ENCODE data around the gene DOCK7.
"Not testable (repeated sequence)": the region's sequence is repeated elsewhere in the genome, so short reads cannot be mapped to it uniquely, and the experiment has no call there.

The DOCK7 gene

GRCh38 chr1:62601457-62601856 is 86.7 kb downstream of the DOCK7 start:
- DNase-seq = no peak

- DNase-seq = no peak
Observed at GRCh38 chr1:62599044-62599443, 89.1 kb downstream of the DOCK7 start.

DNA sequence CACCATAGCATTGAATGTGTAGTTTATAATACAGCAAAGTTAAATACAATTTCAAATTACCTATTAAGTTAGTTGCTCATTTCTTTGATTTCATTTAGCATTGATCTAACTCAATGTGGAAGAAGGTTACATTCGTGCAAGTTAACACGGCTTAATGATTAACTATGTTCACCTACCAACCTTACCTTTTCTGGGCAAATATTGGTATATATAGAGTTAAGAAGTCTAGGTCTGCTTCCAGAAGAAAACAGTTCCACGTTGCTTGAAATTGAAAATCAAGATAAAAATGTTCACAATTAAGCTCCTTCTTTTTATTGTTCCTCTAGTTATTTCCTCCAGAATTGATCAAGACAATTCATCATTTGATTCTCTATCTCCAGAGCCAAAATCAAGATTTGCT is 90.9 kb downstream of the DOCK7 start, which contains the start of gene ANGPTL3:
Gene ANGPTL3 (plus strand): TSS at position 240 of the 400 bp plus-strand sequence. CDS start 47 bp downstream, at position 287.
- DNase-seq = no peak

DNA sequence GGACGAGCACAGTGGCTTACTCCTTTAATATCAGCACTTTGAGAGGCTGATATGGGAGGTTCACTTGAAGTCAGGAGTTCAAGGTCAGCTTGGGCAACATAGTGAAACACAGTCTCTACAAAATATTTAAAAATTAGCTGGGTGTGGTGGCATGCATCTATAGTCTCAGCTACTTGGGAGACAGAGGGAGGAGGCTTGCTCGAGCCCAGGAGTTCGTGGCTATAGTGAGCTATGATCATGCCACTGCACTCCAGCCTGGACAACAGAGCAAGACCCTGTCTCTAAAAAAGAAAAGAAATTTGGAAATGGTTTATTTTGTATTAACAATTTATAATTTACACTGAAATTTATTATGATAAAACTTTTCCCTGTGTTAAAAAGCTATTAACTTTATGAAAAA is 92.5 kb downstream of the DOCK7 start:
- no peak for DNase-seq

DNA sequence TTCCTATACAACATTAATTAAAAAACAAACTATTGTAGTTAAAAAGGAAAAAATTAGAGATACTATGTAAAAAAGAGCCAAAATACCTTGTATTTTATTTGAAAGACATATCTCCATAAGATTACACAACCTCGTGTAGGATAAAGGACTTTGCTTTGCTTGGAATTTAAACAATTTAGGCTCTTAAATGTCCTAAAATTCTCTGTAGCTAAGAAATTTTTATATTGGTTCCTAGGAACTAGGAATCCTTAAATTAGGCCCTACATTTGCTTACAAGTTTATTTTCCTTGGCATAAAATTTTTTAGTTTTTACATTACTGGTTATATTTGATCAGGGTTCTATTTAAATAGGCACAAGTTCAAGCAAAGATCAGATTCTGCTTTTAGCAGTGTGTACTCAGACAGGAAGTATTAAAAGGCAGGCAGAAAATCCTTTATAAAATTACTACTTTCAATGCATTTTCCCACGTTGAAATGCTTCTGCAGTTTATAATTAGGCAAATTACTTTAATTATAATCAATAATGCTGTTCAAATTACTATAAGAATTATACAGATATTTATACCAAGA is 94.3 kb downstream of the DOCK7 start:
- no peak for DNase-seq

DNA sequence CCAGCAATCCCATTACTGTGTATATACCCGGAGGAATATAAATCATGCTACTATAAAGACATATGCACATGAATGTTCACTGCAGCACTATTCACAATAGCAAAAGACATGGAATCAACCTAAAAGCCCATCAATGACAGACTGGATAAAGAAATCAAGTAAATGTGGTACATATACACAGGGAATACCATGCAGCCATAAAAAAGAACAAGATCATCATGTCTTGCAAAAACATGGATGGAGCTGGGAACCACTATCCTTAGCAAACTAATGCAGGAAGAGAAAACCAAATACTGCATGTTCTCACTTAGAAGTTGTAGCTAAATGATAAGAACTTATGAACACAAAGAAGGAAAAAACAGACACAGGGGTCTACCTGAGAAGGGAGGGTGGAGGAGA is 97.2 kb downstream of the DOCK7 start:
- no peak for DNase-seq

GRCh38 chr1:62590255-62590969 is 97.8 kb downstream of the DOCK7 start:
- no peak for DNase-seq

GRCh38 chr1:62589321-62589720 is 98.9 kb downstream of the DOCK7 start:
- no peak for DNase-seq

DNA sequence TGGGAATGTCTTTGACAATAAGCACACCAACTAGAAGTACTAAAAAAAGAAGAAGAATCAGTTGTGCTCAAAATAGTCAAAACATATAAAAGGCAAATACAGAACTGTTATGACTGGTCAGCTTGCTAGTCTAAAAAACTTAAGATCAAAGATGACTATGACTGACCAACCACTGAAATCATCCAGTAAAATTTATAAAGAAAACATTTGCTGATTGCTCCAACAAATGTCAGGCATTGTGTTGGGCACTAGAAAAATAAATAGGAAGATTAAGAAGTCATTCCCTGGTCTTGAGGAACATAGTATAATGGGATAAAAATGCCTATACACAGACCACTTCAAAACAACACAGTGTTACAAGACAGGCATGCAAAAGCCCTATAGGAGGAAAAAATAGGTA is 100.2 kb downstream of the DOCK7 start:
- DNase-seq = no peak

- no peak for DNase-seq
Observed at GRCh38 chr1:62585469-62586155, 102.6 kb downstream of the DOCK7 start.

GRCh38 chr1:62573675-62574074 is 114.5 kb downstream of the DOCK7 start:
- no peak for DNase-seq

GRCh38 chr1:62572476-62572875 is 115.7 kb downstream of the DOCK7 start:
- DNase-seq = no peak

GRCh38 chr1:62571517-62571916 is 116.7 kb downstream of the DOCK7 start:
- DNase-seq = not testable (repeated sequence)

DNA sequence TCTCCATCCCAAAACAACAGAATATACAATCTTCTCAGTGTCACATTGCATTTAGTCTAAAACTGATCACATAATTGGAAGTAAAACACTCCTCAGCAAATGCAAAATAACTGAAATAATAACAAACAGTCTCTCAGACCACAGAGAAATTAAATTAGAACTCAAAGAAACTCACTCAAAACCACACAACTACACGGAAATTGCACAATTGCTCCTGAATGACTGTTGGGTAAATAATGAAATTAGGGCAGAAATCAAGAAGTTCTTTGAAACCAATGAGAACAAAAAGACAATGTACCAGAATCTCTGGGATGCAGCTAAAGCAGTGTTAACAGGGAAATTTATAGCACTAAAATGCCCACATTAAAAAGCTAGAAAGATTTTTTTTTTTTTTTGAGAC is 120.3 kb downstream of the DOCK7 start:
- not testable (repeated sequence) for DNase-seq

- not testable (repeated sequence) for DNase-seq
Observed at GRCh38 chr1:62567182-62567581, 121.0 kb downstream of the DOCK7 start.

DNA sequence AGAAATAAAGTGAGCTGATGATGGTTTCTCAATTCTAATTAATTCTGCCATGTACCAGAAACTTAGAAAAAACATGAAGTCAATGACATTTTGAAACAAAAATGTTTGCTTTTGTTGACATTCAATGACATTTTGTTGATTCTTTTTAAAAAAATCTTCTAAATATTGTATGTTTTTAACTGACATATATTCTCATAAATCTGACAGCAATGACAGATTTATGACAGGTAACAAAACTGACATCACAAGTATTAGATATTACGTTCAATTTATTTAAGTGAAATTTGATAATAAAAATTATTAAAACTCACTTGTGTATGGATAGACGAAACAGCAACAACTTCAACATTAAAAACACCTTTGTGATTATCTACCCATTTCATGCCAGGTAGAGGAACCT is 126.9 kb downstream of the DOCK7 start:
- no peak for DNase-seq

- DNase-seq = no peak
Observed at GRCh38 chr1:62544570-62544969, 143.6 kb downstream of the DOCK7 start.

- DNase-seq = no peak
Observed at GRCh38 chr1:62541048-62541447, 147.1 kb downstream of the DOCK7 start.

- DNase-seq = no peak
Observed at GRCh38 chr1:62539028-62539447, 149.1 kb downstream of the DOCK7 start.

GRCh38 chr1:62536865-62537264 is 151.3 kb downstream of the DOCK7 start:
- no peak for DNase-seq

- no peak for DNase-seq
Observed at GRCh38 chr1:62530516-62531154, 157.6 kb downstream of the DOCK7 start.

GRCh38 chr1:62529227-62529626 is 159.0 kb downstream of the DOCK7 start:
- DNase-seq = no peak

DNA sequence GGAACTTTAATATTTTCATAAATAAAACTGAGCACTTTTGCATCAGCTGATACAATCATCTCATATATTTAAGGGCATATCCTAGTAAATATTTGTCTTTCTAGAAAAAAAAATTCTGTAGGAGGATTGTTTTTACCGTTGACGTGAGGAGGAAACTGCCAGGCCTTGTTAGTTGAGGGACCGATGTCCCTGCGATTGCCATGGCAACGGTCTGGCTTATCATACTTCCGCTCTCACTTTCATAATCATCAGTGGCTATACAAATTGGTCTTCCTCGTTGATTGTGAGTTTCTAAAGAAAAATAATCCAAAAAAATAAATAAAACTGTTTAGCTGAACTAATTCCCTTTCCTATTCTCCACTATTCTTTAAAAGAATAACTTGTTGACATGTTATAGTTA is 160.2 kb downstream of the DOCK7 start:
- DNase-seq = no peak

- not testable (repeated sequence) for DNase-seq
Observed at GRCh38 chr1:62527346-62527745, 160.8 kb downstream of the DOCK7 start.
